Trophoblast cell (in vitro differentiated cells and primary cell): Measurements from ENCODE around the gene FRMD1.
A peak's percentile ranks its signal among the peaks of the same experiment; 100 is the strongest.

Experiments
- DNase-seq, 2 donors: peaks; one replicate each; pipeline ENCODE4 v3.0.0-alpha.2; 2016
- H2AFZ ChIP-seq: 2 replicates; pipeline ENCODE4 v1.6.1; 2013; ENCODE audit warnings: low read length, moderate library complexity, mild to moderate bottlenecking; ENCODE audit not compliant: insufficient read depth, poor library complexity
- H2AK5ac ChIP-seq: 2 replicates; pipeline ENCODE4 v1.6.1; 2013; ENCODE audit warnings: mild to moderate bottlenecking, low read length
- H2BK120ac ChIP-seq: 2 replicates; pipeline ENCODE4 v1.6.1; 2013; ENCODE audit warnings: low read length, mild to moderate bottlenecking, moderate library complexity; ENCODE audit not compliant: insufficient read depth, poor library complexity
- H2BK12ac ChIP-seq: 2 replicates; pipeline ENCODE4 v1.6.1; 2013; ENCODE audit warnings: mild to moderate bottlenecking, low read length, moderate library complexity
- H2BK5ac ChIP-seq: 2 replicates; pipeline ENCODE4 v1.6.1; 2013; ENCODE audit warnings: low read length, low read depth, moderate library complexity, mild to moderate bottlenecking; ENCODE audit not compliant: poor library complexity
- H3K14ac ChIP-seq: 2 replicates; pipeline ENCODE4 v1.6.1; 2013; ENCODE audit warnings: mild to moderate bottlenecking, low read length
- H3K18ac ChIP-seq: 2 replicates; pipeline ENCODE4 v1.6.1; 2013; ENCODE audit warnings: mild to moderate bottlenecking, low read length
- H3K23ac ChIP-seq: 2 replicates; pipeline ENCODE4 v1.6.1; 2013; ENCODE audit warnings: low read length
- H3K27ac ChIP-seq: 2 replicates; pipeline ENCODE4 v1.5.1; 2013; ENCODE audit warnings: low read depth, mild to moderate bottlenecking, inconsistent platforms, low read length, moderate library complexity
- H3K27me3 ChIP-seq: 2 replicates; pipeline ENCODE4 v1.6.1; 2013; ENCODE audit warnings: inconsistent platforms, mild to moderate bottlenecking, low read length, moderate library complexity; ENCODE audit not compliant: insufficient read depth
- H3K36me3 ChIP-seq, 2 experiments: 1 replicate in 1 of 2; 2 replicates in 1 of 2; pipeline ENCODE4 v1.6.1; 2013; ENCODE audit warnings: low read length in 2 of 2, mild to moderate bottlenecking in 2 of 2, moderate library complexity in 1 of 2; ENCODE audit not compliant: insufficient read depth in 2 of 2, control insufficient read depth in 1 of 2
- H3K4ac ChIP-seq: 2 replicates; pipeline ENCODE4 v1.6.1; 2013; ENCODE audit warnings: low read depth, mild to moderate bottlenecking, low read length, moderate library complexity
- H3K4me1 ChIP-seq, 2 experiments: 1 replicate in 1 of 2; 2 replicates in 1 of 2; pipeline ENCODE4 v1.6.1; 2013; ENCODE audit warnings: low read length in 2 of 2, mild to moderate bottlenecking in 2 of 2, moderate library complexity in 1 of 2; ENCODE audit not compliant: insufficient read depth in 2 of 2, control insufficient read depth in 1 of 2
- H3K4me2 ChIP-seq: 2 replicates; pipeline ENCODE4 v1.6.1; 2013; ENCODE audit warnings: inconsistent platforms, mild to moderate bottlenecking, low read length, moderate library complexity
- H3K4me3 ChIP-seq: 2 replicates; pipeline ENCODE4 v1.5.1; 2013; ENCODE audit warnings: mild to moderate bottlenecking, low read depth, low read length, inconsistent platforms
- H3K79me1 ChIP-seq: one replicate; pipeline ENCODE4 v1.6.1; 2013; ENCODE audit warnings: low read length
- H3K79me2 ChIP-seq: 2 replicates; pipeline ENCODE4 v1.6.1; 2013; ENCODE audit warnings: low read length, mild to moderate bottlenecking; ENCODE audit not compliant: control insufficient read depth, insufficient read depth, poor library complexity
- H3K9ac ChIP-seq: 2 replicates; pipeline ENCODE4 v1.6.1; 2013; ENCODE audit warnings: mild to moderate bottlenecking, low read length
- H3K9me3 ChIP-seq: 2 replicates; pipeline ENCODE4 v1.6.1; 2013; ENCODE audit warnings: low read depth, mild to moderate bottlenecking, control low read depth, inconsistent platforms, low read length; ENCODE audit not compliant: insufficient read depth
- H4K12ac ChIP-seq: 2 replicates; pipeline ENCODE4 v1.6.1; 2013; ENCODE audit warnings: low read depth, mild to moderate bottlenecking, low read length, moderate library complexity
- H4K8ac ChIP-seq: 2 replicates; pipeline ENCODE4 v1.6.1; 2013; ENCODE audit warnings: low read depth, mild to moderate bottlenecking, low read length, moderate library complexity
- H4K91ac ChIP-seq: one replicate; pipeline ENCODE4 v1.6.1; 2013; ENCODE audit warnings: low read depth, mild to moderate bottlenecking, low read length, moderate library complexity
- WGBS: extraction: QIAGEN DNeasy Blood & Tissue Kit; methylation state at CpG from one replicate; pipeline ENCODE4 v1.1.7; 2013; ENCODE audit warnings: missing lambda C conversion rate; ENCODE audit not compliant: insufficient read length, insufficient coverage; ENCODE audit errors: extremely low coverage; 5-methylcytosine and 5-hydroxymethylcytosine counted together

Gene FRMD1

DNA sequence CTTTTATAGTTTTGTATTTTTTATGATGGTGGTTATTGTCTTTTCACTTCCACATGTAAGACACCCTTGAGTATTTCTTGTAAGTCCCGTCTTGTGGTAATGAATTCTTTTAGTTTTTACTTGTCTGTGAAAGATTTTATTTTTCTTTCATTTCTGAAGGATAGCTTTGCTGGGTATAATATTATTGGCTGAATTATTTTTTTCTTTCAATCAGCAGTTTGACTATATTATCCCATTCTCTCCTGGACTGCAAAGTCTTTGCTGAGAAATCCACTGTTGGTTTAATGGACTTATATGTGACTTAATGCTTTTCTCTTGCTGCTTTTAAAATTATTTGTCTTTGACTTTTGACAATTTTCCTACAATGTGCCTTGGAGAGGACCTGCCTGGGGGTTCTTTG, 67.7 kb downstream of the FRMD1 start:
- no peak overlapping the region for H2BK120ac ChIP-seq
- no peak overlapping the region for H3K14ac ChIP-seq
- H4K12ac ChIP-seq: no peak overlapping the region
- no peak overlapping the region for H3K4me2 ChIP-seq
- no peak overlapping the region for H4K8ac ChIP-seq
- no peaks in the 10 kb centered on the region for H3K79me2 ChIP-seq
- H2BK12ac ChIP-seq: no peak overlapping the region
- H3K4me3 ChIP-seq: no peak overlapping the region
- H3K27ac ChIP-seq: no peak overlapping the region
- no peak overlapping the region for H3K23ac ChIP-seq
- no peak overlapping the region for H3K18ac ChIP-seq
- H3K9me3 ChIP-seq: peaks cover 6% of the 10 kb centered on the region
- H4K91ac ChIP-seq: no peak overlapping the region
- peaks cover 0 to 1% of the 10 kb centered on the region in 2 experiments for H3K4me1 ChIP-seq
- no peak overlapping the region for H3K4ac ChIP-seq
- H2AK5ac ChIP-seq: no peak overlapping the region
- H3K27me3 ChIP-seq: no peaks in the 10 kb centered on the region
- H3K79me1 ChIP-seq: no peaks in the 10 kb centered on the region
- H3K36me3 ChIP-seq: no peaks in the 10 kb centered on the region
- H3K9ac ChIP-seq: no peak overlapping the region
- no peak overlapping the region for H2AFZ ChIP-seq
- DNase-seq: no peak
- H2BK5ac ChIP-seq: no peak overlapping the region
- no CpG with 5 or more reads among the region's 1 CpG for WGBS

DNA sequence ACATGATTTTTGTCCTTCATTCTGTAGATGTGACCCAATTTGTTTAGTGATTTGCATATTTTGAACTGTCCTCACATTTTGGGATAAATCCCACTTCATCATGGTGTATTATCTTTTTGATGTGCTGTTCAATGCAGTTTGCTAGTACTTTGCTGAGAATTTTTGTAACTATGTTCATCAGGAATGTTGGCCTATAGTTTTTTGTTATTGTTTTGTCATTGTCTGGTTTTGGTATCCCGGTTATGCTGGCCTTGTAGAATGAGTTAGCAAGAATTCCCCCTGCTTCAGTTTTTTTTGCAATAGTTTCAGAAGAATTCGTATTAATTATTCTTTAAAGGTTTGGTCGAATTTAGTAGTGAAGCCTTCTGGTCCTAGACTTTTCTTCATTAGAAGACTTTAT, 69.7 kb downstream of the FRMD1 start:
- no peak overlapping the region for H3K4me2 ChIP-seq
- H3K18ac ChIP-seq: no peak overlapping the region
- WGBS: no CpG with 5 or more reads among the region's 3 CpGs

DNA sequence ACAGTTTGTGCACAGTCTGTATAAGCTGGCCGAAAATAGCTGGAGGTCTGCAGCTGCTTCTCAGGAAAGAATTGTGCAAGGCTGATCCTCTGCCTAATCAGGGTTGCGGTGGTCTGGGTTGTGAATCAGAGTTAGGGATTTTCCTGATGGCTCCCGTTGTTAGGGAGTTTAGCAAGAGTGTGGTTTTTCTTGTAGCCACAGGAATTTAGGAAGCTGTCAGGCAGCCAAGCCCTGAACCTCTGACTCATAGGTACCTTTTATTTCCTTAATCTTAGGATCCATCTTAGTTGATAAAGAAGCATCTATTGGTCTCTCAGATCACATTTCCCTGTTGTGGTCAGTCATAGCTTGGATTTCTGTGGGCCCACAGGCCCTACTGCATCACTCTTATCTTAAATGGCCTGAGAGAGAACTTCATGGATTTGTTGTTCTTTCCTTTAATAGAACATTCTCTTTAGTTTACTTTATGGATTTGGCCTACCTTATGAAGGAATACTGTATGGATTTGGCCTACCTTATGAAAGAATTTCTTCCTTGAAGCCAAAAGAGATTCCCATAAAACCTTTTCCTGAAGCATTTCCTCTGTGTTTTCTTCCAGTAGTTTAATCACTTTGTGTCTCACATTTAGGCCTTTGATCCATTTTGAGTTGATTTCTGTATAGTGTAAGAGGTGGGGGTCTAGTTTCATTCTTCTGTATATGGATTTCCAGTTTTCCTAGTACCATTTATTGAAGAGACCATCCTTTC, 71.2 kb downstream of the FRMD1 start:
- Histone ChIP-seq H3K9me3 (peaks cover 10% of the 10 kb centered on the region), H2BK120ac (no peak overlapping the region), H4K91ac (no peak overlapping the region), H3K18ac (no peak overlapping the region), H3K4me2 (no peak overlapping the region), H2AFZ (no peak overlapping the region), H3K23ac (no peak overlapping the region), H2BK12ac (no peak overlapping the region), H4K8ac (no peak overlapping the region), H3K4me1 (peaks cover 0 to 3% of the 10 kb centered on the region in 2 experiments), H3K4ac (no peak overlapping the region), H4K12ac (no peak overlapping the region), H3K27ac (no peak overlapping the region), H3K9ac (no peak overlapping the region), H3K79me1 (no peaks in the 10 kb centered on the region), H2BK5ac (no peak overlapping the region), H2AK5ac (no peak overlapping the region), H3K36me3 (no peaks in the 10 kb centered on the region), H3K27me3 (no peaks in the 10 kb centered on the region), H3K14ac (no peak overlapping the region), H3K4me3 (no peak overlapping the region), H3K79me2 (no peaks in the 10 kb centered on the region)
- DNase-seq: peak; percentile 94 to 98
- no CpG with 5 or more reads among the region's 3 CpGs for WGBS

More for the DNA sequence above, 69.7 kb downstream of the FRMD1 start:
- Histone ChIP-seq H2BK12ac (no peak overlapping the region), H3K4ac (no peak overlapping the region), H3K27me3 (no peaks in the 10 kb centered on the region), H4K91ac (no peak overlapping the region), H3K9ac (no peak overlapping the region), H3K23ac (no peak overlapping the region), H3K79me1 (no peaks in the 10 kb centered on the region), H3K27ac (no peak overlapping the region), H3K4me3 (no peak overlapping the region), H3K4me1 (peaks cover 0 to 3% of the 10 kb centered on the region in 2 experiments), H2AK5ac (no peak overlapping the region), H2AFZ (no peak overlapping the region), H3K36me3 (no peaks in the 10 kb centered on the region), H3K9me3 (peaks cover 10% of the 10 kb centered on the region), H4K12ac (no peak overlapping the region), H3K14ac (no peak overlapping the region), H2BK120ac (no peak overlapping the region), H4K8ac (no peak overlapping the region), H2BK5ac (no peak overlapping the region), H3K79me2 (no peaks in the 10 kb centered on the region)
- peak in 1 of 2 donors; percentile 51 for DNase-seq

DNA sequence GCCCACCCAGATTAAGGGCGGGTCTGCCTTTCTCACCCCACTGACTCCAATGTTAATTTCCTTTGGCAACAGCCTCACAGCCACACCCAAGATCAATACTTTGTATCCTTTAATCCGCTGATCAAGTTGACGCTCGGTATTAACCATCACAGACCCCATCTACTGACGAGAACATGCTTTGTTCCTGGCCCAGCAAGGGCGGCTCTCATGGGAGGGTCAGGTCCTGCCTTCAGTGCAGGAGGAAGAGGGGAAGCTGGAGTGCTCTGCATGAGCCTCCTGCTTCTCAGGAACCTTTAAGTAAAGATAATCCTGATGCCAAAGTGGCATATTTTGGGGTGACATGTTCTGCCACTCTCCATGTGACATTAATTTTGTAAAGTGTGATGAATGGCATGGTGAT, 73.2 kb downstream of the FRMD1 start:
- no peaks in the 10 kb centered on the region for H3K27me3 ChIP-seq
- no peak overlapping the region for H3K4me2 ChIP-seq
- WGBS: no CpG with 5 or more reads among the region's 6 CpGs

More for the DNA sequence above, 73.2 kb downstream of the FRMD1 start:
- H3K79me1 ChIP-seq: no peaks in the 10 kb centered on the region
- H4K8ac ChIP-seq: no peak overlapping the region
- no peak overlapping the region for H2BK5ac ChIP-seq
- H3K4me3 ChIP-seq: no peak overlapping the region
- H4K91ac ChIP-seq: no peak overlapping the region
- H3K9me3 ChIP-seq: peaks cover 6% of the 10 kb centered on the region
- no peak overlapping the region for H3K18ac ChIP-seq
- H3K9ac ChIP-seq: no peak overlapping the region
- no peaks in the 10 kb centered on the region for H3K36me3 ChIP-seq
- no peak overlapping the region for H2BK120ac ChIP-seq
- no peak overlapping the region for H3K14ac ChIP-seq
- H3K27ac ChIP-seq: no peak overlapping the region
- H2AFZ ChIP-seq: no peak overlapping the region
- no peak overlapping the region for H4K12ac ChIP-seq
- peaks cover 0 to 3% of the 10 kb centered on the region in 2 experiments for H3K4me1 ChIP-seq
- H3K79me2 ChIP-seq: no peaks in the 10 kb centered on the region
- no peak for DNase-seq
- H3K4ac ChIP-seq: no peak overlapping the region
- H3K23ac ChIP-seq: no peak overlapping the region
- H2BK12ac ChIP-seq: no peak overlapping the region
- H2AK5ac ChIP-seq: no peak overlapping the region
